Cortex of kidney (tissue), 1 donor: Measurements from ENCODE around the gene BDKRB2.

Source experiments
- DNase-seq: peaks from one replicate; lab custom pipeline; 2025; lab: John Stamatoyannopoulos, UW

The BDKRB2 gene

DNA sequence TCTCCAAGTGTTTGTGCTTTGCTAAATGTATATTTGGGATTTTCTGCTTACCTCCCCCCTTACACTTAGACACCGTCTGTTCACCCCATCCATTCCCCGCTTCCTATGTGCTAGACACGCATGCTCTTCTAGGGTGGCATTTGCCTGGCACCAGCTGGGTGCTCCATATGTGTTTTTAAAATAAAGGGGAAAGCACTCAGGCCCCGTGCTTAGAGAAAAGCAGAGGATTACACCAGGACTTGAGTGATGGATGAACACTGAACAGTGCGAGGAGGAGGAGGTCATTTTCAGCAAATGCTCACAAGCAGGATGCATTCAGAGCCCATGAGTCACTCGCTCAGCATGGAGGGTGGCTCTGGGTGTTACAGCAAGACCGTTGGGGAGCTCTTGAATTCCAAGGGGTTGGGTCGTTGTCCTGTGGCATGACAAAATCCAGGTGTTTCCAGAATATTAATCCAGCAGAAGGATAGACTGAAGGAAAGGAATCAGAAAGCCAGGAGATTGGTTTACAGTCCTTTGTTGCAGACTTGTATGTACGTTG, 48.4 kb downstream of the BDKRB2 start:
- DNase-seq, result no peak

DNA sequence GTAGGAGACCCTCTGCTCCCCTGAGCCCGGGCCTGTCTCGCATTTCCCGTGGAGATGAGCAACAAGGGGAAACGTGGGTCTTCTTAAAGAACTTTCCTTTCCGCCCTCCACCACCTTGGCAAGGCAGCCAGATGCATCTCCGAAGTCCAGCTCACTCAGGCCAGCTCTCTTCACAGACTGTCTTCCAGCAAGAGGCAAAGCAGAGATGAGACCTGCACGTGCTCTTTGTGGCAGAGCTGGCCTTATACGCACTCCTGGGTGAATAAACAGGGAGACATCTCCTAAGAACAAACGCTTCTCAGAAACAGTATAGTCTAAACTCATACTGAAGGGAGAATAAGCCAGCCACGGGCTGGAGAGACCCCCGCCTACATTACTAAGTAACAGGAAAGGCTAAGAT, 50.0 kb downstream of the BDKRB2 start:
- no peak for DNase-seq

DNA sequence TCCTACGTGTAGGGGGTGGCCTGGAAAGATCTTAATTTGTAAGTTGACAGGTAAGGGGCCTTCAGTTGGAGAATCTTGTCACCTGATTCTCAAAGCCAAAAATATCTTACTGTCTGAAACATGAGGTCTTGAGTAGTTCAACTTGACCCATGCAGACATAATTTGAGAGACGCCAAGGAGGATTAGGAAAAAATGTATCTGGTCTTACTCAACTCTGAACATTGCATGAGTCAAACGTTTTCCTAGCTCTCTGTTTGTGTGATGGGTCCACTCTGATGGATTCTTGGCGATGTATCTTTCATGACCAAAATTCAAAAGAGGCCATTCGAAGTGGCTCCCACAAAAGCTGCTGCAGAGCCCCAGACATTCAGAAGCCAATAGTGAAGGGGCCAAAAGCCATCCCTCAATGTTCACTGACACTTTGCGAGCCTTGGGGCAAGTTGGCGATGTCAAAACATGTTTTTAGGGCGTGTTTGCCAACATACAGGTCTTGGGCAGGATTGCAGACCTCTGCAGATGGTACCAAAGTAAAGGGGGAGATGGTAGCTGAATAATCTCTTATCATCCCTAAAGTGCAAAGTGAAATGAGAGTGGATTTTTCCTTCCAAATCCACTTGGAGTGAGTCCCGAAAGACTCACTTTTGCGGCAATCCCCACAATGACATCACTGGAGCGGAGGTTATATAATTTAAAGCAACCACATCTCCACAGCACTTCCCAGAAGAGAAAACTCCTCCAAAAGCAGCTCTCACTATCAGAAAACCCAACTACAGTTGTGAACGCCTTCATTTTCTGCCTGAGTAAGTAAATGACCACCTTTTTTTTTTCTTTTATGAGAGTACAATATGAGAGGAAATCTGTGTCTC, 51.1 kb downstream of the BDKRB2 start, which contains the start of gene BDKRB1:
Gene BDKRB1, plus strand, starts transcription at position 710 of the 866 bp plus-strand sequence. CDS start 7,473 bp downstream, outside the sequence.
- DNase-seq, result no peak

DNA sequence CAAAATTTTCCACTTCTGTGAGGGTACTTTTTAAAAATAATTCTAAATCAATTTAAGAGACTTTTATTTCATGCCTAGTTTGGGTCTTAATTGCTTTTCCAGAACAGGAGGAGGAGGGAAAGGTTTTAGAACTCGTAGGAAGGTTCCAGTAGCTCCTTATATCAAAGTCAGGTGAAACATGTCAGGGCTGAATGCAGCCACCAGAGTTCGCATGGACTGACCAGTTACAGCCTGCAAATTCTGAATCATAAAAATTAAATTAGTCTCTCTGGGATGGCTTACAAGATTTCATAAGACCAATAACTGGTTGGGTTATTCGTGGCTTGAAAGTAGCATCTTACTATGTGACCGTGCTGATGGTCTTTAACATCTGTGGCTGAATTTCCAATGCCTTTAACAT, 51.8 kb downstream of the BDKRB2 start:
- no peak for DNase-seq

DNA sequence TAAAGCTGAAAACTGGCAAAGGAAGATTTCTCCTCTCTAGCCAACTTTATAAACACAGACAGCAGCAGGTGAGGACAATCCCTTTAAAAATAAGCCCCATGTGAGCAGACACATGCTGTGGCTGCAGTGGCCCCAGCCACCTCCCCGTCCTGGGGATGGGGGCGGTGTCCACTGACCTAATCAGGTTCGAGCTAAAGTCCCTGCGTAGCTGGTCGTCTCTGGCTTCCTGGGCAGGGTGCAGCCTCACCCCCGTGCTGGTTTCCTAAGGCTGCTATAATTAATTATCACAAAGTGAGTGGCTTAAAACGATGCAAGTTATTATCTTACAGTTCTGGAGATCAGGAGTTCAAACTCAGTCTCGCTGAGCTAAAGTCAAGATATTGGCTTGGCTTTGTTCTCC, 52.4 kb downstream of the BDKRB2 start:
- no peak for DNase-seq

DNA sequence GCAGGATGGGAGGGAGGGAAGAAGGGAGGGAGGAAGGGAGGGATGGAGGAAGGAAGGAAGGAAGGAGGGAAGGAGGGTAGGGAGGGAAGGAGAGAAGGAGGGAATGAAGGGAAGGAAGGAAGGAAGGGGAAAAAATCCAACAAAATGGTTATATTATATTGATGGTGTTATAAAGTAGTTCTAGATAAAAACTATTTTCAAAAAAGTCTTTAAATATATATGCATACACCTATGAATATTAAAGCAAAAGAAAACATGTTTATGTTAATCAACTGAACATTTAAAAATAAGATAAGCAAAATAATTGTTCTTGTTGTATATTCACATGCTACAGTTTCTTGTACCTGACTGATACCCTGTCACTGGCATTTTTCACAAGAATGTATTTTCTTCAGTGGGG, 53.3 kb downstream of the BDKRB2 start:
- no peak for DNase-seq

DNA sequence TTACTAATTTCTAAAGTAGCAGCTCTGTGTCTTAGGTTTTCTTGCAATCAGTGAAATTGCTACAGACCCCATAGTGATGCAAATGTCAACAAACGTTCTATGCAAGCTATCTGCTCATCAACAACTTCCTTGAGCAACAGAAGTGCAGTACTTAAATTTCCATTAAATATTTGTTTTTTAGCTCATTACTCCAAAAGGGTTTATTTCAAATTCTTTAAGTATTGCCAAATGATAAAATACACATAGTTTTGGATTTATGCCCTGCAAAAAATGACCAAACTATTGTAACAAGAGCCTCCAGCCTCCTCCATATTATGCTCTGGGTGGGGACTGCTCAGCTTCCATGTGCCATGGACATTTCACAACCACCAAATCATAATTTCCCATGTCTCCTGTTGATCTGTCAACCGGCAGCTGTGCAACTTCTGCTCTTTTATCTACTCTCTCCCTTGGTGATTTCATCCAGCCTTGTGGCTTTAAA, 55.7 kb downstream of the BDKRB2 start:
- no peak for DNase-seq

DNA sequence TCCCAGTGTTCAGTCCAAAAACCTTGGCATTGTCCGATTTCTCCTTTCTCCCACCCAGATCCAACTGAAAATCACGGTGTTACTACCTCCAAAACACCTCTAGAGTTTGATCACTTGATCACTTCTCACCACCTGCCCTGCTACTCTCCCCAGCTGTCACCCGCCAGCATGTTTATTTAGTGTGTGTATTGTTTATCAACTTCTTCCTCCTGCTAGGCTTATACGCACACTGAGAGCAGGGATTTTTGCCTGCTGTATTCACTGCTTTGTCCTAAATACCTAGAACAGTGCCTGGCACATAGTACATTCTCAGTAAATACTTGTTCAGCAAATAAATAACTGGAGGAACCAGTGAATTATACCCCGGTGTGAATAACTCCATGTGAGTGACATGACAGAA, 56.4 kb downstream of the BDKRB2 start:
- DNase-seq, result no peak

DNA sequence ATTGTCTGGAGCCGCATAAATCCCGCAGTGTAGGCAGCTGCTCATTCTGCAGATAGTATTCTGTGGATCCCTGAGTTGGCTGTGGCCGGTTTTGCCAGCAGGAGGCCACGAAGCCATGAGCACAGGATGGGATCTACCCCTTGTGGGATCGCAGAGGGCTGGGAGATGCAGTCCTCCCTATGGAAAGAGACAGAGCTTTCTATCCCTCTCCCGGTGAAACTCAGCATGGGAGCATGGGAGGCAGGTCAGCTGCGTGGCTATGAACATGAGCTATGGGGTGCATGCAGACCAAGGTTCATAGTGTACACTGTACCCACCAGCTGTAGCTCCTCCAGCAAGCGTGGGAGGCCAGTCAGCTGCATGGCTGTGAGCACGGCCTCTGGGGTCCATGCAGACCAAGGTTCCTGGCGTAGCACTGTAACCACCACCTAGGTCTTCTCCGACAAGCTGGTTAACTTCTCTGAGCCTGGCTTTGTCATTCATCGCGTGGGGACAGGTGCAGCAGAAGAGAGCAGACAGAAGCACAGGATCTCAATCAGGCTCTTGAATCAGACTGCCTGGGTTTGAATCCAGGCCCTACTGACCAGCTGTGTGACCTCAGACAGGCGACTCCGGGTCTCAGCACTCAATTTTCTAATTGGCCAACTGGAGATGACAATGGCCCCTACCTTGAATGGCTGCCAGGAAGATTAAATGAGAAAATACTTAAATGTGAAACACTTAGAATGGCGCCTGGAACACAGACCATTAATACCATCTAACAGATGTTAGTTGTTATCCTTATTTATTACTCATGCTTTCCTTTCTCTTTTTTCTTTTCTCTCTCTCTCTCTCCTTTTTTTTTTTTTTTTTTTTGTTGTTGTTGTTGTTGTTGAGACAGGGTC, 57.4 kb downstream of the BDKRB2 start:
- no peak for DNase-seq

DNA sequence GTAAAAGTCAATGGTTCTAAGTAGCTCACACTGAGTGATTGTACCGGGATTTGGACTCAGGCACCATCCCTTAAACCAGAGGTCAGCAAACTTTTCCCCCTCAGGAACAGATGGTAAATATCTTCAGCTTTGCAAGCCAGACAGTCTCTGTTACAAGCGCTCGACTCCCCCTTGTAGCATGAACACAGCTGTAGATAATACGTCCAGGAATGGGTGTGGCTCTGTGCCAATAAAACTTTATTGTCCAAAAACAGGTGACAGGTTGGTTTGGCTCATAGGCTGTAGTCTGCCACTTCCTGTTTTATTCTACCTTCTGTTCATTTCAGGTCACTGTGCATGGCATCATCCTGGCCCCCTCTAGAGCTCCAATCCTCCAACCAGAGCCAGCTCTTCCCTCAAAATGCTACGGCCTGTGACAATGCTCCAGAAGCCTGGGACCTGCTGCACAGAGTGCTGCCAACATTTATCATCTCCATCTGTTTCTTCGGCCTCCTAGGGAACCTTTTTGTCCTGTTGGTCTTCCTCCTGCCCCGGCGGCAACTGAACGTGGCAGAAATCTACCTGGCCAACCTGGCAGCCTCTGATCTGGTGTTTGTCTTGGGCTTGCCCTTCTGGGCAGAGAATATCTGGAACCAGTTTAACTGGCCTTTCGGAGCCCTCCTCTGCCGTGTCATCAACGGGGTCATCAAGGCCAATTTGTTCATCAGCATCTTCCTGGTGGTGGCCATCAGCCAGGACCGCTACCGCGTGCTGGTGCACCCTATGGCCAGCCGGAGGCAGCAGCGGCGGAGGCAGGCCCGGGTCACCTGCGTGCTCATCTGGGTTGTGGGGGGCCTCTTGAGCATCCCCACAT, 58.9 kb downstream of the BDKRB2 start:
- DNase-seq, result no peak

DNA sequence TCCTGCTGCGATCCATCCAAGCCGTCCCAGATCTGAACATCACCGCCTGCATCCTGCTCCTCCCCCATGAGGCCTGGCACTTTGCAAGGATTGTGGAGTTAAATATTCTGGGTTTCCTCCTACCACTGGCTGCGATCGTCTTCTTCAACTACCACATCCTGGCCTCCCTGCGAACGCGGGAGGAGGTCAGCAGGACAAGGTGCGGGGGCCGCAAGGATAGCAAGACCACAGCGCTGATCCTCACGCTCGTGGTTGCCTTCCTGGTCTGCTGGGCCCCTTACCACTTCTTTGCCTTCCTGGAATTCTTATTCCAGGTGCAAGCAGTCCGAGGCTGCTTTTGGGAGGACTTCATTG, 59.5 kb downstream of the BDKRB2 start:
- no peak for DNase-seq

DNA sequence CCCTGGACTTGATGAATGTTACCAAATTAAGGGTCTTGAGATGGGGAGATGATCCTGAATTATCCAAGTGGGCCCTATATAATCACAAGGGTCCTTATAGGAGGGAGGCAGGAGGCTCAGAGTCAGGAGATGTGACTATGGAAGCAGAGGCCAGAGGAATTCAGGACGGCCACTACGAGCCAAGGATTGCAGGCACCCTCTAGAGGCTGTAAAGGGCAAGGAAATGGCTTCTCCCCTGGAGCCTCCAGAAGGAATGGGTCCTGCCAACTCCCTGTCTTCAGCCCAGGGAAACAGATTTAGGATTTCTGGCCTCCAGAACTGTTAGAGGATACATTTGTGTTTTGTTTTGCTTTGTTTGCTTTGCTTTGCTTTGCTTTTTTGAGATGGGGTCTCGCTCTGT, 60.2 kb downstream of the BDKRB2 start:
- DNase-seq, result no peak

DNA sequence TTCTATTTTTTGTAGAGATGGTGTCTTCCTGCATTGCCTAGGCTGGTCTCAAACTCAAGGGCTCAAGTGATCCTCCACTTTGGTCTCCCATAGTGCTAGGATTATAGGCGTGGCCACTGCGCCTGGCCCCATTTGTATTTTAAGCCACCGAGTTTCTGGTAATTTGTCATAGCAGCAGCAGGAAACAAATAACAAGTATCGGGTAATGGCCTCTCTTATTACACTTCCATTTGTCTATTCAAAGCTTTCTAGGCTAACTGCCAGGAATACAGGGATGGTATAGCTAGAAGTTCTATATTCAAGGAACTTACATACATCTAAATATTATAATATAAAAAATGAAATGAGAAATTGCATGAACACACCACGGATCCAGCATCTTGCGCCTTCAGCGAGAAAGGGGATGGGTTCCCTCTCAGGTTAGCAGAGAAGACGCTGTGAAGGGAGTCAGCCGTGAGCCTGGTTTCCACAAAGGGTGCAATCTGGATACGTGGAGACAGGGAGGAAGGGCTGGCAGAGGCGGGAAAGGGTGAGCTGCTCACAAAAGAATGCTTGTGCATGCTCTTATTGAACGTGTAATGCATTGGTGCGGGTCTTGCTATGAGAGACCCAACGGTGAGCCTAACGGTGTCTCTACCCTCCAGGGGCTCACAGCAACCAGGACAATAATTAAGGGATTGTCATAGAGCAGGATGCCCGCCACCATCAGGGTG, 60.9 kb downstream of the BDKRB2 start:
- no peak for DNase-seq

DNA sequence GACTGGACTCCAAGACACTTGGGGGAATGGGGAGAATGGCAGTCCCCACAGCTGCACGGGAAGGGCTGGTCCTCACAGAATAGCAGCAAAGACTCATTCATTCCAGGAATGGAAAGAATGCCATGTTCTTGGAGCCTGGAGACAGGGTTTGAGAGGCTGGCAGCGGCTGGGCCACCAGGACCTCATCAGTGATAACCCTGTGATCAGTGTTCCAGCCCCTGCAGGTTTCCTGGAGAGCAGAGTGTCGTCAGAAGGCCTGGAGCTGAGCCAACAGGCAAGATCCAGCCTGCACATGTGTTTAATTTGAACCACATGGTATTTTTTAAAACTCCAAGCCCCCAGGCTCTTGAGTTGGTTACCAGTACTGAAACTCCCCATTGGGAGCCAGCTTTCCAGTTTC, 62.7 kb downstream of the BDKRB2 start:
- no peak for DNase-seq

DNA sequence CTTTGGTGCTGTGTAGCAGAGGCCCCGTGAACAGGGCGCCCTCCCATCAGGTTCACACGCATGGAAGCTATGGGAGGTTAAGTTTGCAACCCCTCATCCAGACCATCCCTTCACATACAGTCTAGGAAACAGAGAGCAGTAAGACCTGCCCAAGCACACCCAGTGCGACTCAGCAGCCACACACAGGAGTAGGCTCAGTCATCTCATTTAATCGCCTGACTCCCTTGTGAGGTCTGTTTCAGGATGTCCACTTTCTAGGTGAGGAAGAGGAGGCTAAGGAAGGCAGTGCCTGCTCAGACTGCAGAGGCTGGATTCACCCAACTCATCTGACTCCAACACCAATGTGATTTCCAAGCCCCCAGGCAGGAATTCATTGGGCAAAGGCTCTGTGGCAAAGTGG, 63.3 kb downstream of the BDKRB2 start:
- no peak for DNase-seq

DNA sequence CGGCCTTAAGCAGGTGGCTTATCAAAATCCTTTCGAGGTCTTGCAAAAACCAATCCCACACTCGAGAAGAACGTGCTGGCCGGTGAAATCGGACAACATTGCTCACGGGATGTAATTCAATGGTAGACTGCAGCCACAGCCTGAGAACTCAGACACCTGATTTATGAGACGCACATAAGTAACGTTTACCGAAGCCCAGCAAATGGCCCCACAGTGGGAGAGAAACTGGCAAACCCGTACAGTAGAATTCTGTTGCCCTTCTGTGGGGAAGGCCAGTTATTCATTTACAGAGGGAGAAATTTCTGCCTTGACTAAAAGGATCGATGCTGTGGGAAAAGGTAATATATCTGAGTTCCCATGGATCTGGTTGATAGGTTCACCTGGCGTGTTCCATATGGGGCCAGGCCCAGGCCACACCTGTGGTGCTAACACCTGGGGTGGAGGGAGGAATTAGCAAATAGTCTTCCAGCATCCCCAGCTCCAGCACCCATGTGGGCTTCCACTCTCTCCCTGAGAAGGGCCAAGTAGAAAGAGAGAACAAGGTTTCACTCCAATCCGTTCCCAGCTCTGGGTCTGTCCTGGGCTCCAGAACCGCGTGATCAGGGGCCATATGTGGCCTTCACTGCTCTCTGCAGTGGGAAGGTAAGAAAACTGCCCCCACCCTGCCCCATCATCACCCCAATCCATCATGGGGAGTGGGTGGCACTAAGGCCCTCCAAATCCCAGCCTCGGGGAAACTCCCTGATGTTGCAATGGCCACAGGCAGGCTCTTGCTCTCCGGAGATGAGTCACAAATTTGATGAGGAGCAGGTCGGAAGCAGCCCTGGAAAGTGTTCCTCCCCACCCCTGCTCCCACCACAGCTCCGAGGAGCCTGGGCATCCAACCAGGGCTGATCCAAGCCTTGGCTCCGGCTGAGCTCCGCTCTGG, 64.1 kb downstream of the BDKRB2 start:
- DNase-seq, result no peak

DNA sequence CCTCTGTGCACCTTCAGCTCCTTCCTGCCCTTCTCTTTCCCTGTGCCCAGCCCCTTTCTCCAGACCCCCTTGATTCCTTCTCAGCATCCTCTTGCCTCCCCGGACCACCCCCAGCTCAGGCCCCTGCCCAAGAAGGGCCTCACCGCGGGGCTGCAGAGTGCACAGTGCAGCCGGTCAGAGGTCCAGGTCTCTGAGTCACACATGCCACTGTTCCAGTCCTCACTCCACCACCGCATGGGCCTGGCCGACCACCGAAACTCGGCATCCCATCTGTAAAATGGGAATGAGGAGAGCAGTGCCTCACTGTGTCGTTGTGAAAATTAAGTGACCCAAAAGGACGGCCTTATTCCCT, 64.7 kb downstream of the BDKRB2 start:
- no peak for DNase-seq

DNA sequence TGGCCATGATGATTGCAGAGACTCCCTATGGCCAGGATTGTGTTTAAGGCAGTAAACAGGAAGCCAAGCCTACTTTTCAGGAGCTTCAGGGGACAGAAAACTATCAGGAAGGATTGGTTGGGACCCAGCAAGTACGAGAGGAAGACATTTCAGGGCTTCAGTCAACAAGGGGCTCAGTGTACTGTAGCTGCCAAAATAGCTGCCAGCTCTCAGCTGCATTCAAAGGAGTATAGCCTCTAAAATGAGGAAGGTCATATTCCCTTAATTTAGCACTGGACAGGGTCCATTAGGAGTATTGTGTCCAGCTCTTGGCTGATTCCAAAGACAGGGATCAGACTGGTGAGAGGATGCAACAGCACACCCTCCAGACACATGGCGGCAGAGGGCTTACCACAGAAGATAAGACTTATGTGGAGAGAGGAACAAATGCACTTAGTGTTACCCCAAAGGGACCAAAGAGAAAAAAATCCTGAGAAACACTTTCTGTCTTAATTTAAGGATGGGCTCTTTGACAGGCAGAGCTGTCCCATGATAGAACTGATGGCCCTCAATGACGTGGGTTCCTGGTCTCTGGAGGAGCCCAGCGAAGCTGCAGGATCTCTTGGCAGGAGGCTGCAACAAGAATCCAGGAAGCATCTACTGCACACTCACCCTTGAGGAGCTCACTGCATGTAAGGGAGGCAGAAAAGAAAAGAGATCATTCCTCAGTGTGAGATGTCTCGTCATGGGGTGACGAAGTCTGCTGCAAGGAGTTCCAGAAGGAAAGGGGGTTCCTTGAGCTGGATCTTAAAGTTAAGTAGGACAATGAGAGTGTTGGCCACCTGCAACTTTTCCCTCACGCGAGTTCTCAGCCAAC, 66.2 kb downstream of the BDKRB2 start:
- DNase-seq, result no peak

DNA sequence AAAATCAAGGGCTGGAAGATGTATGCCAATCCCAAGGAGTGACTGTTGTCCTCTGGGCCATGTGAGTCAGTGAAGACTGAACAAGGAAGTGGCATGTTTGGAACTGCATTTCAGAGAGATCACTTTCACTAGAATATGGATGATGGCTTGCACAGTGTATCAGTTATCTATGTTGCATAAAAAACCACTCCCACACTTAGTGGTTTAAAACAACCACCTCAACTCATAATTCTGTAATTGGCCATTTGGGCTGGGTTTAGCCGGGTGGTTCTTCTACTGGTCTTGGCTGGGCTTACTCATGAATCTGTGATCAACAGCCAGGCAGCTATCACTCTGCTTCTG, 66.8 kb downstream of the BDKRB2 start:
- DNase-seq, result no peak
